Posterior cingulate gyrus (tissue), 11 donors: ENCODE measurements around the gene NFATC1.

ENCODE experiments used
- DNase-seq, 10 donors: peaks; one replicate each; pipeline versions ENCODE4 v3.0.0 to v3.0.0-alpha.2; 2020 to 2021; ENCODE audit warnings: mixed read lengths in 3 of 10
- intact Hi-C: fragments of 100-400 bp; cut with DNase I; formaldehyde crosslinking; loops from one replicate; pipeline ENCODE4 v1.15.1; 2023

NFATC1 gene

GRCh38 chr18:79386547-79386946 lies 9.2 kb upstream of the NFATC1 start:
- intact Hi-C loops: no loop called here
- peak in 3 of 10 donors; percentile 39 to 70 (median 54) for DNase-seq

- intact Hi-C loops: no loop called here
- no peak for DNase-seq
Observed at GRCh38 chr18:79387214-79387613, 8.5 kb upstream of the NFATC1 start.

GRCh38 chr18:79387615-79388014 lies 8.1 kb upstream of the NFATC1 start:
- intact Hi-C loops: no loop called here
- DNase-seq: peak in 2 of 10 donors; percentile 32 to 60

- DNase-seq: peak in 2 of 10 donors; percentile 33 to 37
- intact Hi-C loops: no loop called here
Observed at GRCh38 chr18:79388043-79388442, 7.7 kb upstream of the NFATC1 start.

GRCh38 chr18:79389689-79390088 lies 6.0 kb upstream of the NFATC1 start:
- intact Hi-C loops: no loop called here

GRCh38 chr18:79392226-79392625 lies 3.5 kb upstream of the NFATC1 start:
- intact Hi-C loops: no loop called here
- DNase-seq: peak in 3 of 10 donors; percentile 31 to 70 (median 40)

More at GRCh38 chr18:79389689-79390088, 6.0 kb upstream of the NFATC1 start:
- no peak for DNase-seq

GRCh38 chr18:79393181-79393634 lies 2.5 kb upstream of the NFATC1 start:
- intact Hi-C loops: no loop called here
- peak in 3 of 10 donors; percentile 48 to 67 (median 59) for DNase-seq

- intact Hi-C loops: no loop called here
- DNase-seq: peak in 8 of 10 donors; percentile 42 to 92 (median 70)
Observed at GRCh38 chr18:79393635-79394533, 1.8 kb upstream of the NFATC1 start.

GRCh38 chr18:79394534-79395307 lies 1.0 kb upstream of the NFATC1 start:
- intact Hi-C loops: no loop called here
- peak in 4 of 10 donors; percentile 19 to 80 (median 54) for DNase-seq

GRCh38 chr18:79395308-79395640 lies 456 bp upstream of the NFATC1 start:
- DNase-seq: no peak
- intact Hi-C loops: no loop called here

GRCh38 chr18:79396431-79397246 lies 909 bp downstream of the NFATC1 start:
- peak in 5 of 10 donors; percentile 40 to 89 (median 81) for DNase-seq
- intact Hi-C loops: no loop called here

- intact Hi-C loops: no loop called here
- DNase-seq: peak in 3 of 10 donors; percentile 10 to 51 (median 38)
Observed at GRCh38 chr18:79397247-79397829, 1.6 kb downstream of the NFATC1 start.

- DNase-seq: peak in 6 of 10 donors; percentile 26 to 89 (median 61)
- intact Hi-C loops: no loop called here
Observed at GRCh38 chr18:79397830-79398761, 2.4 kb downstream of the NFATC1 start.

GRCh38 chr18:79399275-79400081 lies 3.7 kb downstream of the NFATC1 start:
- intact Hi-C loops: no loop called here
- DNase-seq: peak in 4 of 10 donors; percentile 25 to 80 (median 73)

GRCh38 chr18:79400091-79400590 lies 4.4 kb downstream of the NFATC1 start:
- DNase-seq: peak in 5 of 10 donors; percentile 25 to 57 (median 41)
- intact Hi-C loops: no loop called here

GRCh38 chr18:79400591-79401381 lies 5.1 kb downstream of the NFATC1 start:
- peak in 4 of 10 donors; percentile 19 to 74 (median 58) for DNase-seq
- intact Hi-C loops: no loop called here
